Neural cell (in vitro differentiated cells): ENCODE measurements around the gene KLHL6. TPM values are rescaled to one million over a fixed set of nuclear protein-coding genes. Genes with fewer than 3 reads are reported as not detected.

Experiments used
- H2AFZ ChIP-seq: fragments of 200-600, 300-800 bp; sonication (generic), shearing (Covaris generic); 2 replicates; pipeline ENCODE4 v1.6.0; 2014; ENCODE audit warnings: low read depth, mild to moderate bottlenecking, antibody characterized with exemption, low read length, moderate library complexity
- H3F3A ChIP-seq: fragments of 200-600 bp; shearing (Covaris generic); 2 replicates; pipeline ENCODE4 v1.6.1; 2016; ENCODE audit warnings: mild to moderate bottlenecking, moderate library complexity, mixed read lengths, antibody characterized with exemption, low read length; ENCODE audit not compliant: insufficient read depth, poor library complexity, severe bottlenecking
- H3K27ac ChIP-seq: fragments of 200-600, 300-800 bp; sonication (generic), shearing (Covaris generic); 2 replicates; pipeline ENCODE4 v1.5.1; 2014; ENCODE audit warnings: mild to moderate bottlenecking, low read length, moderate library complexity
- H3K27me3 ChIP-seq: fragments of 300-800, 200-600 bp; sonication (generic), shearing (Covaris generic); 2 replicates; pipeline ENCODE4 v1.6.0; 2014; ENCODE audit warnings: mild to moderate bottlenecking, low read depth, low read length, moderate library complexity; ENCODE audit not compliant: insufficient read depth
- H3K36me3 ChIP-seq: fragments of 300-800, 200-600 bp; sonication (generic), shearing (Covaris generic); 2 replicates; pipeline ENCODE4 v1.5.1; 2014; ENCODE audit warnings: mild to moderate bottlenecking, antibody characterized with exemption, low read length, moderate library complexity; ENCODE audit not compliant: insufficient read depth
- H3K4me2 ChIP-seq: fragments of 300-800, 200-600 bp; sonication (generic), shearing (Covaris generic); 2 replicates; pipeline ENCODE4 v1.6.0; 2014; ENCODE audit warnings: mild to moderate bottlenecking, low read length
- H3K4me3 ChIP-seq: fragments of 300-800, 200-600 bp; sonication (generic), shearing (Covaris generic); 2 replicates; pipeline ENCODE4 v1.5.1; 2014; ENCODE audit warnings: mild to moderate bottlenecking, low read length, moderate library complexity
- H3K79me2 ChIP-seq: fragments of 200-600 bp; shearing (Covaris generic); replicated peaks from 2 replicates; pipeline ENCODE4 v1.6.0; 2014; ENCODE audit warnings: mild to moderate bottlenecking, low read length, moderate library complexity; ENCODE audit not compliant: insufficient read depth
- H3K9ac ChIP-seq: fragments of 300-800, 200-600 bp; sonication (generic), shearing (Covaris generic); 2 replicates; pipeline ENCODE4 v1.6.1; 2016; ENCODE audit warnings: mild to moderate bottlenecking, low read length, mixed read lengths
- H3K9me2 ChIP-seq: fragments of 200-600 bp; shearing (Covaris generic); 2 replicates; pipeline ENCODE4 v1.6.1; 2016; ENCODE audit warnings: mild to moderate bottlenecking, low read length, mixed read lengths; ENCODE audit not compliant: insufficient read depth
- H3K9me3 ChIP-seq: fragments of 200-600, 300-800 bp; sonication (generic), shearing (Covaris generic); 2 replicates; pipeline ENCODE4 v1.6.1; 2016; ENCODE audit warnings: mild to moderate bottlenecking, mixed run types, low read length, moderate library complexity, mixed read lengths
- H4K20me1 ChIP-seq: fragments of 200-600 bp; shearing (Covaris generic); 2 replicates; pipeline ENCODE4 v1.6.1; 2016; ENCODE audit warnings: mild to moderate bottlenecking, mixed run types; ENCODE audit not compliant: insufficient read depth
- CTCF ChIP-seq: fragments of 450-650 bp; IDR thresholded peaks from 2 replicates; pipeline ENCODE4 v1.5.1; 2014; ENCODE audit warnings: antibody characterized with exemption, mild to moderate bottlenecking, moderate library complexity; ENCODE audit not compliant: poor library complexity, severe bottlenecking
- EP300 ChIP-seq: fragments of 450-650 bp; conservative IDR thresholded peaks from 2 replicates; pipeline ENCODE4 v1.6.1; 2014; ENCODE audit warnings: antibody characterized with exemption, mild to moderate bottlenecking, moderate library complexity; ENCODE audit not compliant: poor library complexity, severe bottlenecking
- EZH2 ChIP-seq: fragments of 200-600, 300-800 bp; shearing (Covaris generic), sonication (generic); IDR thresholded peaks from 2 replicates; pipeline ENCODE4 v1.6.1; 2014; ENCODE audit warnings: antibody characterized with exemption, low read length, borderline replicate concordance, mild to moderate bottlenecking; ENCODE audit not compliant: insufficient read depth, poor library complexity, severe bottlenecking
- MXI1 ChIP-seq: fragments of 450-650 bp; conservative IDR thresholded peaks from 2 replicates; pipeline ENCODE4 v1.6.1; 2014; ENCODE audit warnings: antibody characterized with exemption, mild to moderate bottlenecking; ENCODE audit not compliant: poor library complexity, severe bottlenecking
- POLR2AphosphoS5 ChIP-seq: IDR thresholded peaks from 2 replicates; pipeline ENCODE4 v1.6.1; 2012
- RAD21 ChIP-seq: fragments of 450-650 bp; conservative IDR thresholded peaks from 2 replicates; pipeline ENCODE4 v1.6.1; 2014; ENCODE audit warnings: antibody characterized with exemption, mild to moderate bottlenecking, moderate library complexity
- SMC3 ChIP-seq: fragments of 450-650 bp; conservative IDR thresholded peaks from 2 replicates; pipeline ENCODE4 v1.6.1; 2014; ENCODE audit warnings: antibody characterized with exemption, mild to moderate bottlenecking, moderate library complexity; ENCODE audit not compliant: poor library complexity
- TAF1 ChIP-seq: IDR thresholded peaks from 2 replicates; pipeline ENCODE4 v1.6.1; 2012; ENCODE audit warnings: low read depth
- polyA plus RNA-seq: library from polyadenylated mRNA; depleted of rRNA; stranded (reverse); fragments of >200 nt; gene quantifications from 2 replicates; pipeline ENCODE4 v1.2.3, GENCODE V29; 2014
- TF ChIP-seq, protein P1 (sequence below): IDR thresholded peaks from 2 replicates; pipeline ENCODE4 v1.6.1; 2012; ENCODE audit warnings: borderline replicate concordance

The KLHL6 gene
- polyA plus RNA-seq, 1 donor from 2014 or later = not detected

DNA sequence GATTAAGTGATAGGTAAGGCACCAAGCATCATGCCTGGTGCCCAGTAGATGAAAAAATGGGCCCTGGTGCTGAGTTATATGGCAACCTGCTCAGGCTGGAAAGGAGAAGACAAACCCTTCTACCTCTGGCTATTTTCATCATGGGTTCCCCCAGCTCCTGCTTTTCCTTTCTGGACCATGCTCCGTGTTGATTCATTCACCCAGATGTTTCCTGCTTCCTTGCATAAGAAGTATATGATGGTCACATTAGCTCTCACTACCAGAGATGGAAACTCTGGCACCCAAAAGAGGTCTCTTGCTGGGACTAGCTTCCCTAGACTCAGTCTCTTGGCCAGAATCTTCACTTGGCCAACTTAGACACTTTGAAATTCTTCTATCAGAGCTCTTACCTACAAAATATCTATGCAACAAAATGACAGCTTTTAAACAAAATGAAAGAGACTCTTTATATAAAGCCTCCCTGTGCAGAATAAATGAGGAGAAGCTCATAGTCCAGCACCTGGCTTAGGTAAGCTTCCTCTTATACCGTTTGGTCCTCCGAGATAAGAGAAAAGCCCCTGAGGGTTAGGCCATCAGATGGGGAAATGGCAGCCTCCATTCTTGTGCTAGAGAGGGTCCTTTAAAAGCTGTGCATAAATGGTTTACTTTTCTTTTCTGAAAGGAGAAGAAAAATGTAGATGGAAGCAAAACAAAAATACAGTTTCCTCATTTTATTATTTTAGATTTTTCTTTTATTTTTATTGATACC lies 80.3 kb downstream of the KLHL6 start:
- Histone ChIP-seq H3K9me3 (no peaks in the 10 kb centered on the region), H3K9me2 (no peaks in the 10 kb centered on the region), H3K27ac (no peak overlapping the region), H4K20me1 (no peaks in the 10 kb centered on the region), H2AFZ (no peak overlapping the region), H3K27me3 (no peaks in the 10 kb centered on the region), H3K4me2 (no peak overlapping the region), H3K79me2 (no peaks in the 10 kb centered on the region), H3F3A (no peaks in the 10 kb centered on the region), H3K9ac (no peak overlapping the region), H3K36me3 (no peaks in the 10 kb centered on the region), H3K4me3 (no peak overlapping the region)
- TF ChIP-seq POLR2AphosphoS5 (no peak), MXI1 (no peak), SMC3 (no peak), TAF1 (no peak), CTCF (no peak), EZH2 (no peak)
- TF ChIP-seq, protein P1, sequence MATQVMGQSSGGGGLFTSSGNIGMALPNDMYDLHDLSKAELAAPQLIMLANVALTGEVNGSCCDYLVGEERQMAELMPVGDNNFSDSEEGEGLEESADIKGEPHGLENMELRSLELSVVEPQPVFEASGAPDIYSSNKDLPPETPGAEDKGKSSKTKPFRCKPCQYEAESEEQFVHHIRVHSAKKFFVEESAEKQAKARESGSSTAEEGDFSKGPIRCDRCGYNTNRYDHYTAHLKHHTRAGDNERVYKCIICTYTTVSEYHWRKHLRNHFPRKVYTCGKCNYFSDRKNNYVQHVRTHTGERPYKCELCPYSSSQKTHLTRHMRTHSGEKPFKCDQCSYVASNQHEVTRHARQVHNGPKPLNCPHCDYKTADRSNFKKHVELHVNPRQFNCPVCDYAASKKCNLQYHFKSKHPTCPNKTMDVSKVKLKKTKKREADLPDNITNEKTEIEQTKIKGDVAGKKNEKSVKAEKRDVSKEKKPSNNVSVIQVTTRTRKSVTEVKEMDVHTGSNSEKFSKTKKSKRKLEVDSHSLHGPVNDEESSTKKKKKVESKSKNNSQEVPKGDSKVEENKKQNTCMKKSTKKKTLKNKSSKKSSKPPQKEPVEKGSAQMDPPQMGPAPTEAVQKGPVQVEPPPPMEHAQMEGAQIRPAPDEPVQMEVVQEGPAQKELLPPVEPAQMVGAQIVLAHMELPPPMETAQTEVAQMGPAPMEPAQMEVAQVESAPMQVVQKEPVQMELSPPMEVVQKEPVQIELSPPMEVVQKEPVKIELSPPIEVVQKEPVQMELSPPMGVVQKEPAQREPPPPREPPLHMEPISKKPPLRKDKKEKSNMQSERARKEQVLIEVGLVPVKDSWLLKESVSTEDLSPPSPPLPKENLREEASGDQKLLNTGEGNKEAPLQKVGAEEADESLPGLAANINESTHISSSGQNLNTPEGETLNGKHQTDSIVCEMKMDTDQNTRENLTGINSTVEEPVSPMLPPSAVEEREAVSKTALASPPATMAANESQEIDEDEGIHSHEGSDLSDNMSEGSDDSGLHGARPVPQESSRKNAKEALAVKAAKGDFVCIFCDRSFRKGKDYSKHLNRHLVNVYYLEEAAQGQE = no peak

DNA sequence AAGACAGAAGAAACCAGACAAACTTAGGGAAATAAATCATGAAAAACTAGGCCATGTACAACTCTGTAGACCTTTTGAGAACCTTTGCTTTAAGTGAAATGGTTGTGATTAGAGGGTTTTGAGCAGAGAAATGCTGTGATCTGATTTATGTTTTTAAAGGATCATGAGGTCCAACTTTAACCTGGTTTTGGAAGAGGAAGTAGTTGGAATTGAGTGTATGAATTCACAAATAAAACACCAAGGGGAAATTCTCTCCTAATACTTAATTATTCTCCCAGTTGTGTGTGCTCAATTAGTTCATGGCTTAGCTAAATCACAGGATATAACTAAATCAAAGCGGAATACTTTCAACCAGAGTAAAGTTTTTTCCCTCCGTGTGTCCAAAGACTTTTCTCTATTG lies 81.5 kb downstream of the KLHL6 start:
- TF ChIP-seq MXI1 (no peak), SMC3 (no peak), POLR2AphosphoS5 (no peak), EZH2 (no peak), EP300 (no peak), CTCF (no peak), RAD21 (no peak), TAF1 (no peak)
- TF ChIP-seq, protein P1 = no peak
- Histone ChIP-seq H3K27me3 (no peaks in the 10 kb centered on the region), H3K27ac (no peak overlapping the region), H3K9me3 (no peaks in the 10 kb centered on the region), H3K36me3 (no peaks in the 10 kb centered on the region), H2AFZ (no peak overlapping the region), H4K20me1 (no peaks in the 10 kb centered on the region), H3K4me2 (no peak overlapping the region), H3K9ac (no peak overlapping the region), H3K79me2 (no peaks in the 10 kb centered on the region), H3K4me3 (no peak overlapping the region), H3K9me2 (no peaks in the 10 kb centered on the region), H3F3A (no peaks in the 10 kb centered on the region)
